ENCODE data around the gene NCAPH2.
A peak's percentile ranks its signal among the peaks of the same experiment; 100 is the strongest.

The NCAPH2 gene

DNA sequence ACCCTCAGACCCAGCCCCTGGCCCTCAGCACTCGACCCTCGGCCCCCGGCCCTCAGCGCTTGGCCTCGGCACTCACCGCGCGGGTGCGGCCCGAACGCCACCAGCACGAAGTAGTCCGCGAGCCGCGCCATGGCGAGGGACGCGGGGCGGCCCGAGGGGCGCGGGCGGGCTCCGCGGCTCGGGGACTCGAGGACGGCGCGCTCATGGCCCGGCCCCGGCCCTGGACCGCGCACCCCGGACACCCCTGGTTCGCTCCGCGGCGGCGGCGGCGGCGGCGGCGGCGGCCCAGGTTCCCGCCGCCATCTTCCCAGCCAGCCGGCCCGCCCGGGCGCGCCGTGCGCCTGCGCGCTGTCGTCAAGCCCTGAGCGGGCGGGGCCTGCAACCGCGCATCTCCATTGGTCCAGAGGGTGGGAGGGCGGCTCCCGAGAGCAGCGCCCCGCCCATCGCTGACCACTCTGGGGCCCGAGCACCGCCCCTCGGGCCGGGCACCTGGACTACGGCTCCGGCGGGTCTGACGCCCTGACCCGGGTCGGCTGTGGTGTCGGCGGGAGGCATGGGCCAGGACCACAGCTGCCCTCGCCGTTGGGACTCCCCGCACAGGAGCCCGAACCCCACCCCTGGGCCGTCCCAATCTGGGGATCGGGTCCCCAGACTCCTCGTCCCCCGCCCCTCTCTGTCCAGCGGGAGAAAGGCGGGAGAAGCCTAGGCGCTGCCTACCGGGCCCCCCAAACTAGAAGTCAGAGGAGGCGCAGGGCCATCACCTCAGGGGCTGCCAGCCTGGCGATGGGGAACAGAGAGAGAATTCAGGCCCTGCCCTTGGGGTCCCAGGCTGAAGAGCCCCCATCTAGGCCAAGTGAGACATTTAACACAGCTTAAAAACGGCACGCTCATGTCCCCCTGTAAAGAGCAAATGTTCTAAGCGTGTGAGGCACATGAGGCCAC, 33.0 kb upstream of the NCAPH2 start, which contains the start of gene SBF1:
TSS of gene SBF1 (minus strand) at position 326 of the 942 bp plus-strand sequence. CDS start at position 131, 195 bp downstream.
- DNase-seq, result peak; percentile 50

DNA sequence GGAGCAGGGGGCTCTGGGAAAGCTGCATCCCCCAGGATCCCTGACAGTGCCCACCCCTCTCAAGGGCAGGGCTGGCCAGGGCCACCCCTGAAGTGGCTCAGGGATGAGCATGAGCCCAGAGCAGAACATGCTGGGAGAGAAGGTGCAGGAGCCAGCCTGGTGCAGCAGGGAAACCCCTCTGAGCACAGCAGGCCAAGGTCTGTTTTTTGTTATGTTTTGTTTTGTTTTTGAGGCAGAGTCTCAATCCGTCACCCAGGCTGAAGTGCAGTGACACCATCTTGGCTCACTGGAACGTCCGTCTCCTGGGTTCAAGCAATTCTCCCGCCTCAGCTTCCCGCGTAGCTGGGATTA, 32.4 kb upstream of the NCAPH2 start:
- no peak for DNase-seq

DNA sequence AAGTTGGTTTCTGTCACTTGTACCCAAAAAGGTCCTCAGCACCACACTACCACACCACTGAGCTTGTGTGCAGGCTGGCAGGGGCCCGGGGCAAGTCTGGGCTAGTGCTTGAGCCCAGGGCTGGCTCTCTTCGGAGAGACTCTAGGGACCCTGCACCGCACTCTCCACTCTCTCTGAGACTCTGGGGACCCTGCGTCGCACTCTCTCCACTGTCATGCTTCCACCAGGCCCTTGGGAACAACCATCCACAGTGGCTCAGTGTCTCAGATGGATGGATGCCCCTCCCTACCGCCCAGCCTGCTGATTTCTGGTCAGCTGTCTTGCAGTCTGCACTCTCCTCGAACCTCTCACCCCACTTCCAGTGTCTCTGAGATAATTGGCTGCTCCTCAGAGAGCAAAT, 31.2 kb upstream of the NCAPH2 start:
- no peak for DNase-seq

DNA sequence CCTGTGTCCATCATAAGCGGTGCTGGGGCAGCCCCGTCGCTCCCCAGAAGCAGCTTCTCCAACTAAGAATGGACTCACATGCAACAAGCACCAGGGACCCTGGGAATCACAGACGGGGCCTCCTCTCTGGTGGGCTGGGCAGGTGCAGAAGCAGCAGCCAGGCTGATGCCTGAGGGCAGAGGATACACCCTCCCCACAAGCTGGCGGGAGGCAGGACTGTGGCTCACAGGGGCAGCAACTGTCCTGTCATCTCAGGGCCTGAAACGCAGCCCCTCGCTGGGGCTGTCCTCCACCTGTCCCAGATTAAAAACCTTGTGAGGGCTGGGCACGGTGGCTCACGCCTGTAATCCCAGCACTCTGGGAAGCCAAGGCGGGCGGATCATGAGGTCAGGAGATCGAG, 30.1 kb upstream of the NCAPH2 start:
- DNase-seq, result no peak

DNA sequence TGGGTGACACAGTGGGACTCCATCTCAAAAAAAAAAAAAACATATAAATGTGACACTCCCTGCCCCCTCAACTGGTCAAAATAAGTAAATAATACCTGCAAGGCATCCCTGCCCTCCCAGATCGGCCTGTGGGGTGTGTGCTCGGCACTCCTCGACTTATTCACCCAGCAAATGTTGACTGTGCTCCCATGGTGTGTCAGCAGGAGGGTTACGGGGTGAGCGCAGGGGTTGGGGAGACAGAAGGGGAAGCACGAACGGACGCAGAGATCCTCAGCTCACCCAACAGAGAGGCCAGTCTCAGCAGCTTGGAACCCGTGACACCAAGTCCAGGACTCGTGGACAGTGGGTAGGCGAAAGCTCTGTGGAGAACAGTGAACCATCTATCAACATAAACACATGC, 28.3 kb upstream of the NCAPH2 start:
- DNase-seq, result no peak

DNA sequence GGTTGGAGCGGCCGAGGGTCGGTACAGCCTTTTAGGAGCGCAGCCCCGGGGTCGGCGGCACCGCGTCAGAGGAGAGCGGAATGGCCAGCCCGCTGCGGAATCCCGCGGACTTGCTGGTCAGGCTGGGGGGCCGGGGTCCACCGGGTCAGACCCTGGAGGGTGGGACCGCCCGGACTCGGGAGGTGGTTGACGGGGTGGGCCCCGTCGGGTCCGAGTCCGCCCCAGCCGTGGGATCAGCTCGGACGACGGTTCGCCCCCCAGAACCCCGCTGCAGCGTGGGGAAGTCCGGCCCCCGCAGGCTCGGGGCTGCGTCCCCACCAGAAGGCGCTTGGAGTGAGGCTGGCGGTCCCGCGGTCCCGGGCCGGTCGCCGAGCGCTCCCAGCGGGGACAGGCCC, 27.0 kb upstream of the NCAPH2 start:
- DNase-seq, result no peak

DNA sequence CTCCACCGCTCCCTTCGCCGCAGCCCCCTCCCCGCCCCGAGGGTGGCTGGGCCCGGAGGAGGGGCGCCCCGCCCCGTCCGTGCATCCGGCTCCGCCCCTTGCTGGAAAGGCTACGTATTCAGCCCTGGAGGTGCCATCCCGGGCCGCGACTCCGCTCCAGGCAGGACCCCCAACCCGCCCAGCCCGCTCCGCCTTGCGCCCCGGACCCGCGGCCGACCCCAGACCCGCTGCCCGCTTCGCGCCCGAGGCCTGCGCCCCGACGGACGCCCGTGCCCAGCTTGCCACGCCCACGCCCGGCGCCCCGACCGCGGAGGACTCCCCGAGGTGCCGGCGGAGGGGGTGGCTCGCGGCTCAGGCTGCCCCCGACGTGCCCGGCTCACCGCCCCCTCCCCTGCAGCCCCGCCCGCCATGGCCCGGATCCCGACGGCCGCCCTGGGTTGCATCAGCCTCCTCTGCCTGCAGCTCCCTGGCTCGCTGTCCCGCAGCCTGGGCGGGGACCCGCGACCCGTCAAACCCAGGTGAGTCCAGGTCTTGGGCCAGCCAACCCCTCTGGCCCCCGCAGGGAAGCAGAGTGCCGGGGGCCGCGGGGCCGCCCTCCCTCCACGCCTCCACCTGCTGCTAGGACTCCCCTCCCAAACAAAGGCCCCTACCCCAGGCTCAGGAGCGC, 26.5 kb upstream of the NCAPH2 start, which contains the start of gene ADM2:
TSS of gene ADM2 (plus strand) at position 104 of the 667 bp plus-strand sequence. CDS start at position 409, 305 bp downstream.
- DNase-seq, result no peak

DNA sequence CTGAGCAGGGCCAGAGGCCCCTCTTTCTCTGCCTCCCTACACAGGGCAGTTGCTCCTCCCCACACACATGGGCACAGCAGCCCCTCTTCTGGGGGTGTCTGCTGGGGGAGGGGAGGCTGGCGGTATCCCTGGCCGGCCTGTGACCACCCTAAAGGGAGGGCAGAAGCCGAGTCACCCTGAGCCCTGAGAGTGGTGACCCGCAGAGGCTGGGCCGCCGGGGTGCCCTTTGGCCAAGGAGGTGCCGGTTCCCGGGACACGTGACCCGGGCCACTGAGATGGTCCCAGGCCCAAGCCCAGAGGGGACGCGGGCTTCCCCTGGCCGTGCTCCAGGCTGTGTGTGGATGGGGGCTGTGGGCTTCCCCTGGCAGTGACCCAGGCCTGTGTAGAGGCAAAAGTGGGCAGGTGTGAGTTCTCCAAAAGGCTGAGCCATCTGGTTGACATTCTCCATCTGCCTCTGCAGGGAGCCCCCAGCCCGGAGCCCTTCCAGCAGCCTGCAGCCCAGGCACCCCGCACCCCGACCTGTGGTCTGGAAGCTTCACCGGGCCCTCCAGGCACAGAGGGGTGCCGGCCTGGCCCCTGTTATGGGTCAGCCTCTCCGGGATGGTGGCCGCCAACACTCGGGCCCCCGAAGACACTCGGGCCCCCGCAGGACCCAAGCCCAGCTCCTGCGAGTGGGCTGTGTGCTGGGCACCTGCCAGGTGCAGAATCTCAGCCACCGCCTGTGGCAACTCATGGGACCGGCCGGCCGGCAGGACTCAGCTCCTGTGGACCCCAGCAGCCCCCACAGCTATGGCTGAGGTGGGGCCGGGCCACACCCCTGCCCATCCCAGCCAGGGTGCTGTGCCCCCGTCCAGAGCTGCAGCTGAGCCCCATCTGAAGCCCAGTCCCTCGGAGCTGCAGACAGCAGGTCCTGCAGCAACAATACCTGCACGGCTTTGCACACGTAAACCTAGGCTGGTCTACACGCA, 25.6 kb upstream of the NCAPH2 start:
- DNase-seq, result peak; percentile 39

DNA sequence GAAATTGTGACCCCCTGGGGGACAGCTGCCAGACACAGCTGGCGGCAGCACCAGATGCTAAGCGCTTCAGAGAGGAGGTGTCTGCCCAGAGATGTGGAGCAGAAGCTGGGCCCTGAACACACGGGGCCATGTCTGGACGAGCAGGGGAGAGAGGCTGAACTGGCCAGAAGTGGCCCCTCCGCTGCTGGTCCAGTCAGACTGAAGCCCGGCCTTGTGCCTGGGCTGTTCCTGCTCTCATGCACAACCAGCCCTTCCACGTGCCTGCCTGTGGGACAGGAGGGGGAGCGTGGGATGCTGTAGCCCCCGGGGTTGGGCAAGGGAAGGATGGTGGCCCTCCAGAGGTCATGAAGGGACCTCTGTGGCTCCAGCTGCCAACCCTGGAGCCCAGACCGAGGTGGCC, 24.9 kb upstream of the NCAPH2 start:
- no peak for DNase-seq

DNA sequence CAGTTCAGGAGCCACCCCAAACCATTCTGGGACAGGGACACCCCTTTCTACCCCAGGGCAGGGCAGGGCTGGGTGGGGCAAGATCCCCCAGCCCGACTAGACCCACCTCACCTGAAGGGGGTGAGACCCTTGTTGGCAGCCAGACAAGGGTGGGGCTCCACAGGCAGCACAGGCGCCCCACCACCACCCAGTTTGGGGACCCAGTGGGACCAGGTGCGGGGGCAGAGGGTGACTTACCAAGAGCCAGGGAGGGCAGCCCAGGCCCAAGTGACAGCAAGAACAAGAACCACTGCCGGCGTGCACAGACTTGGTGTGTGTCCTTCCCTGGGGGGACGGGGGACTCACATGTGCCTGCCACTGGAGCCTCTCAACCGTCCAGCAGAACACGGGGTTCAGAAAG, 24.5 kb upstream of the NCAPH2 start:
- no peak for DNase-seq

DNA sequence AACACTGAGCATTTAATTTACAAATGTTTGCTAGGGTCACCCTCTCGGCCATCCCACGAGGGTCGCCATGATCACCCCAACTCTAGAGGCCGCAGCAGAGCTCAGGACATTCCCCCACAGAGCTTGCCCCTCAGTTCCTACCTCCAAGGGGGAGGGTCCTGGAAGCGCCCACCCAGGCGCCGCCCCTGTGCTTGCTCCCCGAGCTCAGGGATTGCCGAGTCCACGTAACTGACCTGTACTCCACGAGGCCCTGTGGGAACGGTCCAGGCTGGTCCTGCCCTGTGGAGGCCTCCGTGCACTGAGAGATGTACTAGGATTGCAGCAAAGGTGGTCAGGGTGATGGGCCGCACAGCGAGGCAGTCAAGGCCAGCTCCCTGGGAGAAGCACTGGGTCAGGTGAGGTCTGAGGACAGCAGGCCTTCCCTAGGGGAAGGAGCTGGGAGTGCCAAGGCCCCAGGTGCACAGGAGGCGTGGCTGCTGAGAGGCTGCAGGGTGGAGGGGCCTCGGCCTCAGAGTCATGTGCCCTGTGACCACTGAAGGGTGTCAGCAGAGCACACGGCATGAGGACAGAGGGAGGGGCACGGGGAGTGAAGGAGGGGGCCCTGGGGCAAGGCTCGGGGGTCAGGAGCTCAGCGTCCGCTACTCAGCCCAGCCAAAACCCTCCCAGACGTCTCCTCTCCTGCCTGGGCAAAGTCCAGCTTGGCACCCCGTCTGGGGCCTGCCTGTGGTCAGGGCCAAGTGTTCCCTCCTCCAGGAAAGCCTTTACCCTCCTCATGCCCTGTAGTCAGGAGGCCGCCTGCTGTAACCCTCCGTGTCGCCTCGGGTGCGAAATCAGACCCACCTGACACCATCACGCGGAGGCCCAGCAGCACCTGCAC, 23.8 kb upstream of the NCAPH2 start:
- no peak for DNase-seq

DNA sequence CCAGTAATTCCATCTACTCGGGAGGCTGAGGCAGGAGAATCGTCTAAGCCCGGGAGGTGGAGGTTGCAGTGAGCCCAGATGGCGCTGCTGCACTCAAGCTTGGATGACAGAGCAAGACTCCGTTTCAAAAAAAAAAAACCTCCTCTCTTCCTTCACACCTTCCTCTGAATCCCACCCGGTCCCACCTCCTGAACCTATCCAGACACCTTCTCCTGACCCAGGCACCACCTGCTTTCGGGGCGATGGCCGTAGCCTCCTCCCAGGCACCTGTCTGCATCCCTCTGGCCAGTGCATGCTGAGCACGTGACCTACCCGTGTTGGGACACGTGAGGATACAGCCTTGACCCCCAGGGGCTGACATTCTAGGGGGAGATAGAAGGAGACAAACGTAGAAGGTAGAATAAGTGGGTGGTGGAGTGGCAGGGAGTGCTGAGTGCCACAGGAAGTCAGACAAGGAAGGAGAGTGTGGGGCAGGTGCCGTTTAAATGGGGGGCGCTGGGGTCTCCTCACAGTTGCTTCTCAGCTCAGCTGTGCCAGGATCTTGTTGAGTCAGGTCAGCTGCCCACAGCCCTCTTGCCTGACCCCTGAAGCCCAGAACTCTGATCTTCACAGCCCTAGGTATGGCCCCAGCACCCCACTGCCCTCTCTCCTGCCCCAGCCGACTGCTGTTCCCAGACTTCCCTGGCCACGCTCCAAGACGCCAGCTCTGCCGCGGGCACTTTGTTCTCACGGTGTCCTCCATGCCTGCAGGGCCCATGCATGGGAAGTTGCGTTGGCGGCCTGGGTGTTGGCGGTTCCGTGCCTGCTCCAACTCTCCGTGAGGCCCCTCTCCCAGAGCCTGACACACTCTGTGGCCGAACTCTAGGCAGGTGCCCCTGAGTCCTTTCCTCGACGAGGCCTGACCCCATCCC, 22.5 kb upstream of the NCAPH2 start:
- no peak for DNase-seq

DNA sequence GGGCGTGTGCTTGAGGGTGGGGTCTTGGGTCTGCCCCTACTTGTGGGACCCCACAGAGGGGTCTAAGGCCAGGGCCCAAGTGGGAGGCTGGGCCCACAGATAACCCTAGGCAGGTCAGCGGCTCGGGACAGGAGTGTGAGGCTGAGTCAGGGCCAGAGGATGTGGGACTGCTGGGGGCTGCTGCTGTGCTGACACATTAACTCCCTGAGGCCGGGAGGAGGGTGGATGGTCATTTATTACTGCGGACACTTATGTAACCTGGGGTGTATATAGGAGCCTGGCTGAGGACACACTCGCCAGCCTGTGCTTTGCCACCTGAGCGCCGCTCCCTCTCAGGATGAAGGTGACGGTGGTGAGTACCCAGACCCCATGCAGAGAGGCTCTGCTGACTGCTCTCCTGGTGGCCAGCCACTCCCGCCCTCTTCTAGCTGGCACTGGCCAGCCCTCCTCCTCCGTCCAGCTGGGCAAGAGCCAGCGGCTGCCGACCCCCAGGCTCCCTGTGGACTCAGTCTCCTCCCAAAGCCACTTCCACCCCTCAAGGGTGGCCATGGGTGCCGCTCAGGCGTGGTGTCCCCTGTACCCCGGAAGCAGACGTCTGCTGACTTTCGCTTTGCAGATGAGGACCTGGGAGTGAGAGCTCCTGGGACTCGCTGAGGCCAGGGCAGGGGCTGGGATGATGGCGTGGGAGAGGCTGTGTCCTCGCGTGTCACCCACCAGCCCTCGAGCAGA, 21.3 kb upstream of the NCAPH2 start, which contains the start of gene MIOX:
TSS of gene MIOX (plus strand) at position 299 of the 729 bp plus-strand sequence. CDS start at position 338, 39 bp downstream.
- no peak for DNase-seq

DNA sequence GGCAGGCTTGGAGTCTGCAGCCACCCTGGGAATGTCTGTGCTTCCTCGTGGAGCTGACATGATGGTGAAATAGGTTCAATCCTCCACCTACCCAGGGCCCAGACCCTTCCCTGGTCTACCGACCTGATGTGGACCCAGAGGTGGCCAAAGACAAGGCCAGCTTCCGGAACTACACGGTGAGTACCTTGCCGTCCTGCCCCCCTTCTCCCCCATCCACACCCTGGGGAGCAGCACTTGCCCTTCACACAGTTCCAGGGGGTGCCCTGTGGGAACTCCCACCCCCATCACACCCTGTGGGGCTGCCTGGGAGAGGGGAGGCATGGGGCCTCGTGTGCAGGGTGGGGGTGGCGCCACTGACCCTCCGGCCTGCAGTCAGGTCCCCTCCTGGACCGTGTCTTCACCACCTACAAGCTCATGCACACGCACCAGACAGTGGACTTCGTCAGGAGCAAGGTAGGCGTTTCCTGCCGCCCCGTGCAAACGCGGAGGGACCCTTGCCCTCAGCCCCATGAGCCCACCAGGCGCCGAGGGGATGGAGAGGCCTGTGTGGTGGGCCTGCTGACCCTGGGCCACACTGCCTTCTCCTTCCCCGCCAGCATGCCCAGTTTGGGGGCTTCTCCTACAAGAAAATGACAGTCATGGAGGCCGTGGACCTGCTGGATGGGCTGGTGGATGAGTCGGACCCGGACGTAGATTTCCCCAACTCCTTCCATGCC, 20.6 kb upstream of the NCAPH2 start:
- DNase-seq, result no peak

DNA sequence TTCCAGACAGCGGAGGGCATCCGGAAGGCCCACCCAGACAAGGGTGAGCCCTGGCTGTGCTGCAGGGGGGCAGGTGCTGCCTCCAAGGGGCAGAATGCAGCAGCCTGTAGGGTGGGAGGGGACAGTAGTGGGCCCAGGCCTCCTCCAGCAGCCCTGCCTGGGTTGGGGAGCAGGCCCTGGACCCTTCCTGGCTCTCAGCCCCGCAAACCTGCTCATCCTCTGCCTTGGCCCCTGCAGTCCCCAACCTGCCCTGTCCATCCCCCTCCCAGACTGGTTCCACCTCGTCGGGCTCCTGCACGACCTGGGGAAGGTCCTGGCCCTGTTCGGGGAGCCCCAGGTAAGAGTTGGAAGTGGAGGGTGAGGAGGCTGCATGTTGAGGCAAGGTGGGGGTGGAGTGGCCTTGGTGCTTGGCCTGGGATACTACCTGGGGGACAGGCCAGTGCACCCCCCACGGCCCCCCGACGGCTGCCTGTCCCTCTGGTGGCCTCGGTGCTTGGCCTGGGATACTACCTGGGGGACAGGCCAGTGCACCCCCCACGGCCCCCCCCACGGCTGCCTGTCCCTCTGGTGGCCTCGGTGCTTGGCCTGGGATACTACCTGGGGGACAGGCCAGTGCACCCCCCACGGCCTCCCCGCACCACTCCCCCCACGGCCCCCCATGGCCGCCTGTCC, 19.9 kb upstream of the NCAPH2 start:
- no peak for DNase-seq

DNA sequence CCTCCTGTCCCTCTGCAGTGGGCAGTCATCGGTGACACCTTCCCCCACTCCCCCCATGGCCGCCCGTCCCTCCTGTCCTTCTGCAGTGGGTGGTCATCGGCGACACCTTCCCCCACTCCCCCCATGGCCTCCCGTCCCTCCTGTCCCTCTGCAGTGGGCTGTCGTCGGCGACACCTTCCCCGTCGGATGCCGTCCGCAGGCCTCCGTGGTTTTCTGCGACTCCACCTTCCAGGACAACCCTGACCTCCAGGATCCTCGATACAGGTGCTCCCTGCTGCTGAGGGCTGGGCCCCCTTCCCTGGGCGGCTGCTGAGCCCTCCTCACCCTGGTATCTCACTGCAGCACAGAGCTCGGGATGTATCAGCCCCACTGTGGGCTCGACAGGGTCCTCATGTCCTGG, 19.1 kb upstream of the NCAPH2 start:
- DNase-seq, result no peak

DNA sequence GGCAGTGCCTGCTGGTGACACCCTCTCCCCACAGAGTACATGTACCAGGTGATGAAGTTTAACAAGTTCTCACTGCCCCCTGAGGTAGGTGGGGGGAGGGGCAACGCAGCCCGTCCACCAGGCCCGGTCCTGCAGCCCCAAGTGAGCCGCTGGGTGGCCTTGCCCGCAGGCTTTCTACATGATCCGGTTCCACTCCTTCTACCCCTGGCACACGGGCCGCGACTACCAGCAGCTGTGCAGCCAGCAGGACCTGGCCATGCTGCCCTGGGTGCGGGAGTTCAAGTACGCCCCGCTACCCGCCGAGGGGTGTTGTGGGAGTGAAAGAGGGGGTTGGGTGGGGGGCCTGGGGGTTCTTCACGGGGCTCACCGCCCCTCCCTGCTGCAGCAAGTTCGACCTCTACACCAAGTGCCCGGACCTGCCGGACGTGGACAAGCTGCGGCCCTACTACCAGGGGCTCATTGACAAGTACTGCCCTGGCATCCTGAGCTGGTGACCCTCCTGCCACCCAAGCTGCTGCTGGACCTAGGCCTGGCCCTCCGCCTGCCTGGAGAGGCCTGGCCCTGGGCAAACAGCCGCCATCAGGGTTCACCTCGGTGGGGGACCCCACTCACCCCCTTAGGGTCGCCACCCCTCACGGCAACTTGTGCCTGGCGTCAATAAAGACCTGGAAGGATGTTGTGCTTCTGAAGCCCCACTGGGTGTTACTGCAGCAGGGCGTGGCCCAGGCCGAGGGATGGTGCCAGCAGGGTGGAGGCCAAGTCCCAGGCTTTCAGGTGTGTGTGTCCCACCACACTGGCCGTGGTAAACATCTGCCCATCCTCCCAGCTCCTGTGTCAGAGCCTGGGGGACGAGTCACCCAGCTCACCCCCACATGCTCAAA, 18.4 kb upstream of the NCAPH2 start:
- DNase-seq, result no peak
